ENCODE data around the gene KSR2.

KSR2 gene

DNA sequence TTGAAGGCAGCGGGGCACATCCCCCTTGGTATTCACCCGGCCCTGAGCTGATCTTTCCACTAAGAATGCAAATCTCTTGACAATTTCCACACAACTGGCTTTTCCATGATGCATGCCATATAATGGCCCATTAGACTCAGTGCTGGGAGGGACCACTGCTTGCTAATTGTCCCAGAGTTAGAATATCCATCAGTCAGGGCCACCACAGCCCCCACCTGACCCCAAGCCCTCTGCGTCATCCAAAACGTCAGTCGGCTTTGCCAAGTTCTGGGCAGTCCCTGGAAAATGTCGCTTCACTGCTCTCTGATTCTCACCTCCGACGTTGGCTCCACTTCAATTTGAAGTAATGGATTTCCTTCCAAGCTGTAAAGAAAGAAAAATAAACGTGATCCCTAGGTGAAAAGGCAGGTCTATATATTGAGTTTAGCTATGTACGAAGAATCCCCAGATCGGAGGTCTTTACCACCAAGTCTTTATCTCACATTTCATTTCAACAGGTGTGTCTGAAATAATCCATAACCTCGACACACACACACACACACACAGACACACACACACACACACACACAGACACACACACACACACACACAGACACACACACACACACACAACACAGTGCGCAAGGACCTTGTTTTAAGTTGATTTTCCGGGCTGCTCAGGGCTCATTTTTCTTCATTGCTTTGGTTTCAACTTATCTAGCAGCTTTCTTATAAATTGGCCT lies 441.9 kb downstream of the KSR2 start:
- no peak for DNase-seq (ENCODE audit: low read depth)

- no peak for DNase-seq (ENCODE audit: low read depth)
Observed at GRCh38 chr12:117525766-117526165, 443.0 kb downstream of the KSR2 start.

DNA sequence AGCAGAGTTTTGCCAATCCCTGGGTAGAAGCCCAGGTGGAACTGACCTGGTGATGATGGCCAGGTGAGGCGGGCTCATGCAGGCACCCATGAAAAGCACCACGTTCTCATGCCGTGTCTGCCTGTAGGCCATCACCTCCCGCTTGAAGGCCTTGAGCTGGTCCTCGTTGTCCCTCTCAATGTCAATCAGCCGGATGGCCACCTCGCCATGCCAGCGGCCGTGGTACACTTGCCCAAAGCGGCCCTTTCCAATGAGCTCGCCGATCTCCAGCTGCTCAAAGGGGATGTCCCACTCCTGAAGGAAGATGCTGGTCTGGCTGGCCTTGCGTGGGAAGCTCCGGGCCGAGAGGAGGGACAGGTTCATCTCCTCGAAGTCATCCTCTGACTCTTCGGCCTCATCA lies 444.0 kb downstream of the KSR2 start:
- no peak for DNase-seq (ENCODE audit: low read depth)

DNA sequence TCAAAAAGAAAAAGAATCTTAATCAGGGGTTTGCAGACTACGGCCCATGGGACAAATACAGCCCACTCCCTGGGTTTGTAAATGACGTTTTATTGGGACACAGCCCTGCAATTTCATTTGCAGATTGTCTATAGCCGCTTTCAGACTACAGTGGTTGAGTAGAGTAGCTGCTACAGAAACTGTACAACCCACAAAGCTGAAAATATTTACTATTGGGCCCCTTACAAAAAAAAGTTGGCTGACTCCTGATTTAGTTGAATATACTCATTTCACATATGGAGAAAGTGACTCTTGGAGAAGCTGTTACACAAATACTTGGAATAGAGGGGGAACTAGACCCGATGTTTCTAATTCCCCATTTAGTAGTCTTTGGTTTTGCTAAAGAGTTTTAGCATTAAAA lies 444.8 kb downstream of the KSR2 start:
- no peak for DNase-seq (ENCODE audit: low read depth)

DNA sequence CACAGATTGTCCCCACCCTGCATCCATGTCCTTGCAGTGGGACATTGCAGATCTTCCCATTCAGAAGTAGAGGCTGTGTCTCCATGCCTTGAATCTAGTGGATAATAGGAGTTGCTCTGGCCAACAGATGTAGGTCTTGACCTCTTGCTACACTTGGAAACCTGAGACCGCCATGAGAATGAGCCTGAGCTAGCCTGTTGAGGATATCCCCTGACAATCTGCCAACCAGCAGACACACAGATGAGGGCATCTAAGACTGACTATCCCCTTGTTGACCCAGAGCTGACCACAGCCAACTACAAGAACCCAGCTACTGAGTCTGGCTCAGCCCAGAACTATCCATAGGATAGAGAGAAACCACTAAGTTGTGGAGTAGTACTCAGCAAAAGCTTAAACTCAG lies 446.2 kb downstream of the KSR2 start:
- DNase-seq (ENCODE audit: low read depth): no peak

DNA sequence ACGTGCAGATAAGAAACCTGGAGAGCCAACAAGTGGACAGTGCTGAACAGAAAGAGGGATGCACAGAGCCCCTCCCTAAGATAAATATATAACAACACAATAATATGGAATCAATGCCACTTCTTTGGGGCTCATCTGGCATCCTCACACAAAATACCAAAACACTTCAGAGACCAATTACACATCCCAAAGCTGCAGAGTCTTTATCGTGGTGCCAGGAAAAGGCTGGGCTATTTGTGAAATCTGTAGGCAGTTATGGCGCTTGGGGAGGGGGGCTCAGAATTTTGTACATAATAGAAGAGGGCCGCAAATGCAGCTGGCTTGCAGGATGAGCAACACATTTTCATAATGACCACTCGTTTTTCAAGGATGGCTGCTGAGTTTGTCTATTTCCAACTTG lies 446.9 kb downstream of the KSR2 start:
- no peak for DNase-seq (ENCODE audit: low read depth)

- DNase-seq (ENCODE audit: low read depth): no peak
Observed at GRCh38 chr12:117521346-117521745, 447.4 kb downstream of the KSR2 start.

DNA sequence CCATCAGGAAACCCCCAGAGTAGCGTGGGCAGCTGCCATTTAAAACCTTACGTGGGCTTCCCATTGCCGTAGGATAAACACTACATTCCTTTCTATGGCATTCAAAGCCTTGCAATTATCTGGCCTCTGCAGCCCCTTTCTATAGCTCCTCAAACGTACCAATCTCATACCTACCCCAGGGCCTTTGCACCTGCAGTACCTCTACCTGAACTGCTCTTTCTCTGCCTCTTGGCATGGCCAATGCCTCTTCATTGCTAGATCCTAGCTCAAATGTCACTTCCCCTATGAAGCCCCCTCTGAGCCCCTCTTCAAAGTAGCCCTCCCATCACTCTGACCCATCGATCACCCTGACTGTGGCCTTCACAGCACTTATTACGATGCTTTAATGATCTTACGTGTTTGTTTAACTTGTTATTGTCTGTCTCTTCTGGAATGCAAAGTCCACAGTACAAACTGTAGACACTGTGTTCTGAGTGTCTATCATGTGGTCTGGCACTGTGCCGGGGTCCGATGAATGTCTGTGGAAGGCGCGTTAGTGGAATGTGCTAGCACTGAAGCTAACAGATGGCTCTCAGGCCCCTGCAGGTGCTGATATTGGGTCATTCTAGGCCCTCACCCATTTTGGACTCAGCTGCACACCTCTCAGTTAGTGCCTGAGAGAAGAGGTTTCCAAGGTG lies 450.1 kb downstream of the KSR2 start:
- no peak for DNase-seq (ENCODE audit: low read depth)

GRCh38 chr12:117517219-117517739 lies 451.5 kb downstream of the KSR2 start:
- DNase-seq (ENCODE audit: low read depth): no peak

GRCh38 chr12:117516034-117516433 lies 452.8 kb downstream of the KSR2 start:
- DNase-seq (ENCODE audit: low read depth): no peak

DNA sequence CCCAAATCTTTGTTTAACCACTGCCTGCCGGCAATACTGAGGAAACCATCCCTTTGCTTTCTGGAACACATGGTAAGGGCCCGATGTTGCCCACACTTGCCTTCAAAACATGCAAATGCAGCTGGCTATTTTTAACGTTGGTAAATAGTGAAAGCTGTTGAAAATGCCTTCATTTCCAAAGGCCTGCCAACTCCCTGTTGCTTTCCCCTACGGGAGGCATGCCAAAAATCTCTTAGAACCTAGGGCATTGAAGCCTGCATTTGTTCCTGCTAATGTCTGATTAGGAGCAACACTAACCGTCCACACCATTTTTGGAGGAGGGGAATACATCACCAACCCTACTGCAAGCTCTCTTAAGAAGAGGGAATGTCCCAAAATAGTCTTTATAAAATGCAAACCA lies 454.8 kb downstream of the KSR2 start:
- DNase-seq (ENCODE audit: low read depth): no peak

GRCh38 chr12:117513353-117513752 lies 455.4 kb downstream of the KSR2 start:
- DNase-seq (ENCODE audit: low read depth): no peak

DNA sequence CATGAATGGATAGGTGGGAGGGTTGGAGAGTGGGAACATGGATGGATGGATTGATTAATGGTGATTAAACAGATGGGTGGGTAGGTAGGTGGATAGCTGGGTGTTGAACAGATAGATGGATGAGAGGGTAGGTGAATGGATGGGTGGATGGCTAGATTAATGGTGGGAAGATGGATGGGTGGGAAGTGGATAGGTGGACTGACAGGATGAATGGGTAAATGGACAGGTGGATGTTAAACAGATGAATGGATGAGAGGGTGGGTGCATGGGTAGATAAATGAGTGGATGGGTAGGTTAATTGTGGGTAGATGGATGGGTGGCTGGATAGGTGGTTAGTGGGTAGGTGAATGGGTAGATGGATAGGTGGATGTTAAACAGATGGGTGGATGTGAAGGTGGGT lies 460.3 kb downstream of the KSR2 start:
- no peak for DNase-seq (ENCODE audit: low read depth)

DNA sequence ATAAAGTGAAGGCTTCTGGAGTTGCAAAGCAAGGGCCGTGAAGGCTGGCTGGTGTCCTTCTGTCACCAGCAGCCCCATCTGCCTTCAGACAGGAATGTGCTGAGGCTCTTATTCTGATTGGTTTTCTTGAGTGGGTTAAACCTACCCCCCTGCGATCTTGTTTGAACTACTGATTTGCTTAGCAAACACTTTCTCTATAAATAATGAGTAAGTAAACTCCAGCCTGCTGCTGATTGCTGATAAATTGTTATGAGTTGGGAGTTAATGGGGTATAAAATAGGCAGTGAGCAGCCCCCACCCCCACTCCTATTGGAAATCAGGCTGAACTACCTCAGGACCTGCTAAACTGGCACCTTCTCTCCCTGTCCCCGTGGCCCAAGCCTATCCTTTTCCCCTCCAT lies 461.2 kb downstream of the KSR2 start:
- no peak for DNase-seq (ENCODE audit: low read depth)

GRCh38 chr12:117506333-117506732 lies 462.5 kb downstream of the KSR2 start:
- no peak for DNase-seq (ENCODE audit: low read depth)

DNA sequence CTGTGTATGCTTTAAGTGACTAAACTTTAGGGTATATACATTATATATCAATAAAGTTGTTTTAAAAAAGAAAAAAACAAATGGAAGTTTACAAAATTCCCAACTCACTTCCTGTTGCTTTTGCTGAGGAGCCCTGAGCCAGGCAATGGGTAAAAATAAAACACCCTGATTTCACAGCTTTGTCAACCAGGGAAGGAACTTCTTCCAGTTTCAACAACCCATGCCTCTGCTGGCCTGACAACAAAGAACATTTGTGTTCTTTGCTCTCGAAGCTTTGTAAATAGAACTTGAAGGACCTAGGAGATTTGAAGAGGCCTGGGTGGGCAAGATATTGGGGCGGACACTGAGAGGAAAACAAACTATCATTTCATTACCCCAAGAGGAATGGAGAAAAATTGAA lies 466.2 kb downstream of the KSR2 start:
- DNase-seq (ENCODE audit: low read depth): no peak

DNA sequence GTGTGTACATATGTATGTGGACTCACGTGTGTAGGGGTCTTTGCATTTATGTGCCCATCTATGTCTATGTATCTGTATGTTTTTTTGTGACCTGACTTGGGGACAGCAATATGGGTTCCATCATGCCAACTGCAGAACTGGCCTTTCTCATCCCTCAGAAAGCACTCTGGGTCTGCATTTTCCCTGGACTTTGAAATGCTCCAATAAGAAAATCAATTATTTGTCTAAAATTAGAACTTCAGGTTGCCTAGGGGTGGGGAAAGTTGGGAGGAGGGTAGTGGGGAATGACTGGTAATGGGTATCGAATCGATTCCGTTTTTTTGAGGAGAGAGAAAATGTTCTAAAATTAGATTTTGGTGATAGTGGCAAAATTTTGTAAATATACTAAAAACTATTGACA lies 466.6 kb downstream of the KSR2 start:
- DNase-seq (ENCODE audit: low read depth): no peak

DNA sequence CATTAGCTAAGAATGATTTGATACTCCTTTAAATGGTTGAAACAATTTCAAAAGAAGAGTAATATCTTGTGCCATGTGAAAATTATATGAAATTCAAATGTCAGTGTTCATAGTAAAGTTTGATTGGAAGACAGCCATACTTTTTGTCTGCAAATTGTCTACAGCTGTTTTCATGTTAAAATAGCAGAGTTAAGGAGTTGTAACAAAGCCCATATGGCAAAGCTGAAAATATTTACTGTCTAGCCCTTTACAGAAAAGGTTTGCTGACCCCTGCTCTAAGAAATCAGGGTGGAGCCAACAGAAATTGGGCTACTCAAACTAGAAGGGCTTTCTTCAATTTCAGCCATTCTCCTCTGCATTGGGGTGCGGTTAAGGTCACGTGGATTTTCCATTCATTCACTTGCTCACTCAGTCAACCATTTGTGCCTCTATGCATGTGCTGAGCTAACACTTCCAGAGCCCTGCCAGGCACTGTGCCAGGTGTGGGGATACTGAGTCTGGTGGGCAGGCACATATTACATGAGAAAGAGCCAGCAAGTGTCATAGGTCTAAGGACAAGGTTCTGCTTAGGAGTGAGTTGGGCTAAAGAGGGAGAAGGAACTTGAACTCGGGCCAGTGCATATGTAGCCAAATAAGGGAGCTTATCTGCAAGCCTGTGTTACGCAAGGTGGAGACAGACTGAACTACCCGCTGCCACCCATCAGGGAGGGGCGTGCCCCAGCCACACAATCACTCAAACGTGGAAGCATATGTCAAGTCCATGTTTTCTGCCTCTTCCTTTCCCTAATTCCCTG lies 467.5 kb downstream of the KSR2 start:
- DNase-seq (ENCODE audit: low read depth): no peak

- no peak for DNase-seq (ENCODE audit: low read depth)
Observed at GRCh38 chr12:117499759-117500485, 468.9 kb downstream of the KSR2 start.

DNA sequence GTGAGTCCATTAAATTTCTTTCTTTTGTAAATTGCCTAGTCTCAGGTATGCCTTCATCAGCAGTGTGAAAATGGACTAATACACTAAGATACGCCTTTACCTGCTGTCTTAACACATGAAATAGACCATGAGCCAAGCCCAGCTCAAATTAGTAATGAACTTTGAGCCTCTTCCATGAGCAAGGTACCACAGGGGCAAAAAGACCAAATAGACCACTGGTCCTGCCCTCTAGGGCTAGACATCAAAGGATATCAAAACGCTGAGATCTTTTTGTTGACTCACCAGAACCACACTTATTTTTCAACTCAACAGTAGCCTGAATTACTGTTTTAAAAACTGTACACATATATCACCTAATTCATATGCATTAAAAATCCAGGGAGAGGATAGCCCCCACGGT lies 469.9 kb downstream of the KSR2 start:
- no peak for DNase-seq (ENCODE audit: low read depth)

- DNase-seq (ENCODE audit: low read depth): no peak
Observed at GRCh38 chr12:117498256-117498655, 470.5 kb downstream of the KSR2 start.

DNA sequence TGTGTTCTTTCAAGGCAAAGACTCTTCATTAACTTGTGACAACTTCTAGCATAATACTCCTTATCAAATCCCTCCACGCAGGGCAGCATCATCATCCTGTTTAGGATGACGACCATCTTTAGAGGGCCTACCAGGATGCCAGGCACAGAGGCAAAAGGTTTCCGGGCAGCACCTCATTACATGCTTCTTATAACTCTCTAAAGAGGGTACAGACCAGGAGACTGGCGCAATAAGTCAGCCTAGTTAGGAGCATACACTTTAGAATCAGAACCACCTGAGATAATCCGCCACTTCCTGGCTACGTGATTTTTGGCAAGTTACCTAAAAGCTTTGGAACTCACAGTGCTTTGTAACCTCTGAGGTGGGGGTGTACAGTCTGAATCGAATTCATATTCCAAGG lies 471.4 kb downstream of the KSR2 start:
- DNase-seq (ENCODE audit: low read depth): no peak
